Naive B cell (primary cell): Measurements from ENCODE around the gene TICRR. TPM values are rescaled to one million over a fixed set of nuclear protein-coding genes. Genes with fewer than 3 reads are reported as not detected.

ENCODE experiments used
- ATAC-seq, 2 donors: fragments of 150-1000 bp; cut with Tn5 transposase; 2 replicates each; pipeline ENCODE4 v1.10.0; 2021; ENCODE audit warnings: low read depth in 2 of 2, mild to moderate bottlenecking in 2 of 2, moderate library complexity in 2 of 2
- DNase-seq: peaks from one replicate; pipeline ENCODE4 v3.0.0; 2022
- H3K27ac Mint-ChIP-seq, 6 donors: one replicate each; pipeline ENCODE4 v1.8.0; 2020 to 2022; ENCODE audit warnings: mild to moderate bottlenecking in 6 of 6, mixed read lengths in 6 of 6, moderate library complexity in 5 of 6, inconsistent platforms in 2 of 6
- H3K27me3 Mint-ChIP-seq, 3 donors: one replicate each; pipeline ENCODE4 v1.8.0; 2021 to 2022; ENCODE audit warnings: mixed read lengths in 3 of 3, mild to moderate bottlenecking in 1 of 3
- H3K36me3 Mint-ChIP-seq, 2 donors: one replicate each; pipeline ENCODE4 v1.8.0; 2020 to 2022; ENCODE audit warnings: mixed read lengths in 2 of 2, inconsistent platforms in 1 of 2, mild to moderate bottlenecking in 1 of 2
- H3K4me1 Mint-ChIP-seq, 3 donors: one replicate each; pipeline ENCODE4 v1.8.0; 2020 to 2022; ENCODE audit warnings: mixed read lengths in 3 of 3, inconsistent platforms in 1 of 3, mild to moderate bottlenecking in 1 of 3, moderate library complexity in 1 of 3
- H3K4me3 Mint-ChIP-seq, 8 donors: one replicate each; pipeline ENCODE4 v1.8.0; 2020 to 2022; ENCODE audit warnings: mild to moderate bottlenecking in 8 of 8, mixed read lengths in 8 of 8, moderate library complexity in 8 of 8, inconsistent platforms in 2 of 8
- H3K9me3 Mint-ChIP-seq, 7 donors: one replicate each; pipeline ENCODE4 v1.8.0; 2020 to 2022; ENCODE audit warnings: mixed read lengths in 7 of 7, mild to moderate bottlenecking in 5 of 7, inconsistent platforms in 2 of 7, moderate library complexity in 1 of 7
- polyA plus RNA-seq, 6 donors: library from polyadenylated mRNA; unstranded; fragments of 300-500 nt; fragmentation: Illumina TruSeq; gene quantifications; one replicate each; pipeline ENCODE4 v1.2.3, GENCODE V29; 2021; ENCODE audit warnings: low read depth in 6 of 6

Gene TICRR
- polyA plus RNA-seq, 6 donors from 2014 or later = not detected

- no peak overlapping the region for H3K4me3 Mint-ChIP-seq
- no peak overlapping the region for H3K27ac Mint-ChIP-seq
- no peak for DNase-seq
- H3K36me3 Mint-ChIP-seq = no peaks in the 10 kb centered on the region
- peaks cover 0 to 2% (median 0%) of the 10 kb centered on the region in 7 donors for H3K9me3 Mint-ChIP-seq
- no peaks in the 10 kb centered on the region for H3K4me1 Mint-ChIP-seq
- H3K27me3 Mint-ChIP-seq = no peaks in the 10 kb centered on the region
- no peak for ATAC-seq
Observed at GRCh38 chr15:89627256-89627970, 52.1 kb downstream of the TICRR start.

DNA sequence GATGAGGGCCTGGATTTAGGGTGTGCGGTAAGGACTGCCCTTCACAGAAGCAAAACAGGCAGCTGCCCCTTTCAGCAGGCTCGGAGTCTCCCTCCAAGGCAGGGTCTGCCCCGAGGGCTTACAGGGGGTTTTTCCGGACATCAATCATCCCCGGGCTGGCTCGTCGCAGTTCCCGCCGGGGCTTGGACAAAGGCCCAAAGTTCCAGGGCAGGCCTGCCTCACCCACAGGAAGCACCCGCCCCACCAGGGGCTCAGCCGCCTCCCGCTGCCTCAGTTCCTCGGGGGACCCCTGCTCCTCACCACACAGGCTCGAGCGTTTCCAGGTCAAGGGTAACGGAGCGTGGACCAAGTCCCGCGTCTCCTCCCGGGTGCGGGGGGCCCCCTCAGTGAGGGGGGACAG is 53.0 kb downstream of the TICRR start:
- Mint-ChIP-seq H3K4me3 (no peak overlapping the region), H3K4me1 (no peaks in the 10 kb centered on the region), H3K27ac (no peak overlapping the region), H3K27me3 (no peaks in the 10 kb centered on the region), H3K36me3 (no peaks in the 10 kb centered on the region), H3K9me3 (peaks cover 0 to 3% (median 0%) of the 10 kb centered on the region in 7 donors)
- ATAC-seq (no peak), DNase-seq (no peak)

- peak overlapping the region in 1 of 6 donors; percentile 63 for H3K27ac Mint-ChIP-seq
- peak overlapping the region in 1 of 8 donors; percentile 61 for H3K4me3 Mint-ChIP-seq
- no peaks in the 10 kb centered on the region for H3K27me3 Mint-ChIP-seq
- DNase-seq (no peak), ATAC-seq (no peak)
- H3K9me3 Mint-ChIP-seq = peaks cover 0 to 3% (median 0%) of the 10 kb centered on the region in 7 donors
- H3K4me1 Mint-ChIP-seq = no peaks in the 10 kb centered on the region
- no peaks in the 10 kb centered on the region for H3K36me3 Mint-ChIP-seq
Observed at GRCh38 chr15:89628806-89629715, 53.8 kb downstream of the TICRR start.

DNA sequence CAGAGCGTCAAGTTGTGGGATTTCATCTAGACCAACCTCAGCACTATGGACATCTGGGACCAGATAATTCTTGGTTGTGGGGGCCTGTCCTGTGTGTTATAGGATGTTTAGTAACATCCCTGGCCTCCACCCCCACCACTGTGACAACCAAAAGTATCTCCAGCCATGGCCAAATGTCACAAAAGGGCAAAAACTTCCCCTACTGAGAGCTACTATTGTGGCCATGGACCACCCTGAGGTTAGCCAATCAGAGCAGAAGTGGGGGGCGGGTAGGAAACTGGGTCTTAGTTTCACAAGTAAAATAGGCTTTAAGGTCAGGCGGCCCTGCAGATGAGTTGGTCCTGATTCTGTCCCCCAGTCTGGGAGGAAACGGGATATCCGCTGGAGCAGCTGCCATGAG is 54.6 kb downstream of the TICRR start:
- Mint-ChIP-seq H3K9me3 (peaks cover 0 to 3% (median 0%) of the 10 kb centered on the region in 7 donors), H3K36me3 (no peaks in the 10 kb centered on the region), H3K27me3 (no peaks in the 10 kb centered on the region), H3K4me3 (no peak overlapping the region), H3K4me1 (no peaks in the 10 kb centered on the region), H3K27ac (peak overlapping the region in 1 of 6 donors; percentile 39)
- DNase-seq (no peak), ATAC-seq (no peak)

DNA sequence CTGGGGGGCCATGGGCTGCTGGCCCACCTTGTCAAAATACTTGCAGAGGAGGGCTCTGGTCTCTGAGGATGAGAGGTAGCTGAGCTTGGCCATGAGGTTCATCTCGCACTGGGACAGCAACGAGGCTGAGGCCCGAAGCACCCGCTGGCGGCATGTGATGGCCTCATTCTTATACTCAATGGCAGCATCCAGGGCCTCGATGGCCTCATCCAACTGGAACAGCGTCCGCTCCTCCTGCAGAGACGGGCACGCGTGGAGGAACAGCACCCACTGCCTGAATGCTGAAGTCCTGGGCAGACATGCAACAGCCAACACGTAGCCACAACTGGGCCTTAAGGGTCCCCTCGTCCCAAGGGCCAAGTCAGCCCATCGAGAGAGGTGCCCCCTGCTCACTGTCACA is 55.0 kb downstream of the TICRR start:
- Mint-ChIP-seq H3K36me3 (peaks cover 0 to 1% of the 10 kb centered on the region in 2 donors), H3K4me3 (no peak overlapping the region), H3K4me1 (no peaks in the 10 kb centered on the region), H3K27ac (no peak overlapping the region), H3K9me3 (peaks cover 0 to 3% (median 0%) of the 10 kb centered on the region in 7 donors), H3K27me3 (no peaks in the 10 kb centered on the region)
- no peak for DNase-seq
- ATAC-seq = no peak

- DNase-seq (no peak), ATAC-seq (no peak)
- peaks cover 0 to 4% of the 10 kb centered on the region in 2 donors for H3K36me3 Mint-ChIP-seq
- no peak overlapping the region for H3K27ac Mint-ChIP-seq
- no peaks in the 10 kb centered on the region for H3K4me1 Mint-ChIP-seq
- H3K9me3 Mint-ChIP-seq = peaks cover 0 to 3% (median 0%) of the 10 kb centered on the region in 7 donors
- no peaks in the 10 kb centered on the region for H3K27me3 Mint-ChIP-seq
- peak overlapping the region in 1 of 8 donors; percentile 70 for H3K4me3 Mint-ChIP-seq
Observed at GRCh38 chr15:89630974-89631901, 56.0 kb downstream of the TICRR start.

DNA sequence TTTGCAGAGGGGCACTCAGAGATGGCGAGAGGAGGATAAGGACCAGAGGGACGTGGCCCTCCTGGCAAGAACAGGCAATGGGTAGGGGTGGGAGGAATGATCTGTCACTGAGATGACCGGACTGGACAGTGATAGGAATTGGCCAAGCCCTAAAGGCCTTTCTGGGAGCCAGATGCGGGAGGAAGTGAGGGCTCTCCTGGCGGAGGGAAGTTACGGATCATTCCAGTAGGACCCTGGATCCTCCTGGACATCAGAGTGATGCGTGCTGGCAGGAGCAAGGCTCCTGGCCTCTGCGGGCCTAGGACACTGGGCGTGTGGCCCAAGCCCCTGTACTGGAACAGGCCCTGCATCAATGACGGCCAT is 56.6 kb downstream of the TICRR start:
- no peaks in the 10 kb centered on the region for H3K4me1 Mint-ChIP-seq
- peaks cover 0 to 4% of the 10 kb centered on the region in 2 donors for H3K36me3 Mint-ChIP-seq
- no peaks in the 10 kb centered on the region for H3K27me3 Mint-ChIP-seq
- no peak overlapping the region for H3K27ac Mint-ChIP-seq
- H3K9me3 Mint-ChIP-seq = peaks cover 0 to 3% (median 0%) of the 10 kb centered on the region in 7 donors
- H3K4me3 Mint-ChIP-seq = peak overlapping the region in 1 of 8 donors; percentile 70
- ATAC-seq (no peak), DNase-seq (no peak)

DNA sequence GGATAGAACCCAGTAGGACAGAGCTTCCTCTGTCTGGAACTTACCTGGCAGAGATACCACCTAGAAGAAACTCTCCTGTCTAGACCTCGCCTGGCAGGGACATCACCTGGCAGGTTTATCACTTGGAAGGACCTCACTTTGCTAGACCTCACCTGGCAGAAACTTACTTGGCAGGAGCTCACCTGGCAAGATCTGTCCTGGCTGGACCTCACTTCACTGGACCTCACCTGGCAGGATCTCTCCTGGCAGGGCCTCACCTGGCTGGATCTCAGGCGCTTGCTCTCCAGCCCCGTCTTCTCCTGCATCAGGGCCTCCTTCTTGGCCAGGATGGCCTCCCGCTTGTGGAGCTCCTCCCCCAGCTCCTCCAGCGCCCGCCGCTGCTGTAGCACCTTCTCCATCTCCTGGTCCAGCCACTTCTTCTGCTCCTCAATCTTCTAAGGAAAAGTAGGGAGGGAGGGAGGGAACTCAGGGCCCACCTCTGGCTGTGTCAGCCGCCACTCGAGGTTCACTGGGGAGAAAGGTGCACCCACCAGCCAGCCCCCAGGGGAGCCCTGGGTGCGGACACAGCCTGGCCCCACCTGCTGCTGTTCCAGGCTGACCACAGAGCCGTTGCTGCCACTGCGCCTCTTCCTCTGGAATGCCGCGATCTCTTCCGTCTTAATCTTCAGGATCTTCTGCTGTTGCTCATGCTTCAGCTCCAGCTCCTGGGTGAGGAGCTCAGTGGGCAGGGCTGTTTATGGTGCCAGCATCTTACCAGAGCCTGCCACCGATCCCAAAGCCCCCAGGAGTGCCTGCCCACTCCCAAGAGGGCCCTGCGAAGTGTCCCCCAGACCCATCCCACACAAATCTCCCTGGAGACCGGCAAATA is 57.5 kb downstream of the TICRR start:
- Mint-ChIP-seq H3K4me3 (no peak overlapping the region), H3K9me3 (peaks cover 0 to 3% (median 0%) of the 10 kb centered on the region in 7 donors), H3K27ac (no peak overlapping the region)

GRCh38 chr15:89633585-89633984 is 58.3 kb downstream of the TICRR start:
- peaks cover 0 to 3% (median 0%) of the 10 kb centered on the region in 7 donors for H3K9me3 Mint-ChIP-seq
- H3K36me3 Mint-ChIP-seq = peaks cover 0 to 4% of the 10 kb centered on the region in 2 donors
- peak overlapping the region in 1 of 6 donors; percentile 44 for H3K27ac Mint-ChIP-seq
- H3K27me3 Mint-ChIP-seq = no peaks in the 10 kb centered on the region
- H3K4me1 Mint-ChIP-seq = no peaks in the 10 kb centered on the region
- no peak for DNase-seq
- H3K4me3 Mint-ChIP-seq = no peak overlapping the region
- ATAC-seq = no peak

More for the DNA sequence above, 57.5 kb downstream of the TICRR start:
- no peak for ATAC-seq
- Mint-ChIP-seq H3K27me3 (no peaks in the 10 kb centered on the region), H3K36me3 (peaks cover 0 to 4% of the 10 kb centered on the region in 2 donors), H3K4me1 (no peaks in the 10 kb centered on the region)
- DNase-seq = no peak

DNA sequence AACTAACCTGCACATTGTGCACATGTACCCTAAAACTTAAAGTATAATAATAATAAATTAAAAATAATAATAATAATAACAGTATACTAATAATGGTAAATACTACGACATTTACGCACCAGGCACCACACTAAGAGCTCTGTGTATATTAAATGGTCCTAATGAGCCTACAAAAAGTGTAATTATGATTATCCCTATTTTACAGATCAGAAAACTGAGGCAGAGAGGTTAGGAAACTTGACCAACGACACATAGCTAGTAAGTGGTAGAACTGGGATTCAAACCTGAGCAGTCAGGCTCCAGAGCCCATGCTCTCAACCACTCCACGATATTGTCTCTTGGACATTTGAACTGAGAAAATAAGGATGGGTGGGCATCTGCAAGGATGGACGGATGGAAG is 65.0 kb downstream of the TICRR start:
- Mint-ChIP-seq H3K36me3 (peaks cover 0 to 3% of the 10 kb centered on the region in 2 donors), H3K27me3 (no peaks in the 10 kb centered on the region), H3K9me3 (peaks cover 0 to 2% (median 0%) of the 10 kb centered on the region in 7 donors), H3K27ac (no peak overlapping the region), H3K4me3 (no peak overlapping the region), H3K4me1 (no peaks in the 10 kb centered on the region)
- ATAC-seq (no peak), DNase-seq (no peak)

- Mint-ChIP-seq H3K4me3 (no peak overlapping the region), H3K4me1 (no peaks in the 10 kb centered on the region), H3K27me3 (no peaks in the 10 kb centered on the region), H3K27ac (peak overlapping the region in 1 of 6 donors; percentile 42), H3K36me3 (no peaks in the 10 kb centered on the region), H3K9me3 (no peaks in the 10 kb centered on the region)
- ATAC-seq = no peak
- DNase-seq = no peak
Observed at GRCh38 chr15:89641053-89641452, 65.8 kb downstream of the TICRR start.

GRCh38 chr15:89642106-89642505 is 66.8 kb downstream of the TICRR start:
- DNase-seq = no peak
- H3K27me3 Mint-ChIP-seq = peaks cover 0 to 6% (median 3%) of the 10 kb centered on the region in 3 donors
- no peaks in the 10 kb centered on the region for H3K36me3 Mint-ChIP-seq
- no peak for ATAC-seq
- H3K9me3 Mint-ChIP-seq = no peaks in the 10 kb centered on the region
- peak overlapping the region in 1 of 8 donors; percentile 20 for H3K4me3 Mint-ChIP-seq
- H3K27ac Mint-ChIP-seq = no peak overlapping the region
- peaks cover under 1 to 2% (median 1%) of the 10 kb centered on the region in 3 donors for H3K4me1 Mint-ChIP-seq
